Ascending aorta (tissue), 2 donors: ENCODE data around the gene ARHGAP10. TPM values are rescaled to one million over a fixed set of nuclear protein-coding genes. Genes with fewer than 3 reads are reported as not detected.

ENCODE experiments used
- DNase-seq, 2 donors: peaks; one replicate each; pipeline ENCODE4 v3.0.0-alpha.2; 2019; ENCODE audit warnings: low spot score in 2 of 2
- H3K27ac ChIP-seq, 2 donors: fragments of 200-600 bp; sonication (generic); one replicate each; pipeline ENCODE4 v1.5.1; 2016 to 2017; ENCODE audit warnings: mild to moderate bottlenecking in 1 of 2
- H3K27me3 ChIP-seq: fragments of 200-600 bp; sonication (generic); one replicate; pipeline ENCODE4 v1.5.1; 2017
- H3K36me3 ChIP-seq, 2 donors: fragments of 200-600 bp; sonication (generic); one replicate each; pipeline ENCODE4 v1.5.1; 2016
- H3K4me1 ChIP-seq, 2 donors: fragments of 200-600 bp; sonication (generic); one replicate each; pipeline ENCODE4 v1.5.1; 2016 to 2017; ENCODE audit warnings: mild to moderate bottlenecking in 1 of 2
- H3K4me3 ChIP-seq, 2 donors: fragments of 200-600 bp; sonication (generic); one replicate each; pipeline ENCODE4 v1.5.1; 2016 to 2017; ENCODE audit warnings: mild to moderate bottlenecking in 1 of 2
- H3K9me3 ChIP-seq, 2 donors: fragments of 200-600 bp; sonication (generic); one replicate each; pipeline ENCODE4 v1.5.1; 2016
- CTCF ChIP-seq, 3 experiments: fragments of 200-600 bp in 2 of 3; fragments of 450-650 bp in 1 of 3; sonication (generic) in 2 of 3; IDR thresholded peaks; one replicate each; pipeline ENCODE4 v1.5.1; 2016 to 2019; ENCODE audit warnings: antibody characterized with exemption in 3 of 3, mild to moderate bottlenecking in 1 of 3, moderate library complexity in 1 of 3
- intact Hi-C: fragments of 100-400 bp; cut with DNase I; formaldehyde crosslinking; loops from one replicate; pipeline ENCODE4 v1.15.1; 2023
- total RNA-seq: library from RNA; depleted of rRNA; stranded (reverse); fragments of >200 nt; gene quantifications from one replicate; pipeline ENCODE4 v1.1.0, GENCODE V29; 2016

Gene ARHGAP10
- total RNA-seq, 1 donor from 2014 or later, result 77.3 TPM

- TF ChIP-seq CTCF (IDR thresholded peaks at IDR 0.05), result no peak
- Histone ChIP-seq H3K9me3 (no peaks in the 10 kb centered on the region), H3K27me3 (no peaks in the 10 kb centered on the region), H3K4me3 (no peak overlapping the region), H3K4me1 (no peaks in the 10 kb centered on the region), H3K36me3 (peaks cover 0 to 22% of the 10 kb centered on the region in 2 donors), H3K27ac (no peak overlapping the region)
- no peak for DNase-seq
- intact Hi-C loops, result no loop called here
Measured at GRCh38 chr4:148114436-148114835, 382.5 kb downstream of the ARHGAP10 start.

- no peaks in the 10 kb centered on the region for H3K4me1 ChIP-seq
- intact Hi-C loops, result no loop called here
- no peak for DNase-seq
- H3K27ac ChIP-seq, result no peak overlapping the region
- no peaks in the 10 kb centered on the region for H3K27me3 ChIP-seq
- no peak overlapping the region for H3K4me3 ChIP-seq
- no peaks in the 10 kb centered on the region for H3K9me3 ChIP-seq
- H3K36me3 ChIP-seq, result peaks cover 0 to 26% of the 10 kb centered on the region in 2 donors
- TF ChIP-seq CTCF (IDR thresholded peaks at IDR 0.05), result no peak
Measured at GRCh38 chr4:148116264-148116663, 384.4 kb downstream of the ARHGAP10 start.

GRCh38 chr4:148116969-148117368 lies 385.1 kb downstream of the ARHGAP10 start:
- H3K27ac ChIP-seq, result no peak overlapping the region
- peaks cover 0 to 26% of the 10 kb centered on the region in 2 donors for H3K36me3 ChIP-seq
- DNase-seq, result no peak
- H3K27me3 ChIP-seq, result no peaks in the 10 kb centered on the region
- no peaks in the 10 kb centered on the region for H3K4me1 ChIP-seq
- no peaks in the 10 kb centered on the region for H3K9me3 ChIP-seq
- no peak overlapping the region for H3K4me3 ChIP-seq
- intact Hi-C loops, result no loop called here
- TF ChIP-seq CTCF (IDR thresholded peaks at IDR 0.05), result no peak

GRCh38 chr4:148118179-148118578 lies 386.3 kb downstream of the ARHGAP10 start:
- Histone ChIP-seq H3K27me3 (no peaks in the 10 kb centered on the region), H3K4me1 (no peaks in the 10 kb centered on the region), H3K9me3 (peaks cover 4 to 11% of the 10 kb centered on the region in 2 donors), H3K36me3 (peaks cover 0 to 26% of the 10 kb centered on the region in 2 donors), H3K4me3 (no peak overlapping the region), H3K27ac (no peak overlapping the region)
- intact Hi-C loops, result no loop called here
- no peak for DNase-seq
- TF ChIP-seq CTCF (IDR thresholded peaks at IDR 0.05), result no peak

GRCh38 chr4:148118633-148119032 lies 386.7 kb downstream of the ARHGAP10 start:
- no peak for DNase-seq
- Histone ChIP-seq H3K36me3 (peaks cover 0 to 21% of the 10 kb centered on the region in 2 donors), H3K4me3 (no peak overlapping the region), H3K27me3 (no peaks in the 10 kb centered on the region), H3K9me3 (peaks cover 5 to 14% of the 10 kb centered on the region in 2 donors), H3K27ac (no peak overlapping the region), H3K4me1 (no peaks in the 10 kb centered on the region)
- intact Hi-C loops, result no loop called here
- TF ChIP-seq CTCF (IDR thresholded peaks at IDR 0.05), result no peak

GRCh38 chr4:148120216-148120615 lies 388.3 kb downstream of the ARHGAP10 start:
- DNase-seq, result no peak
- H3K27ac ChIP-seq, result no peak overlapping the region
- H3K4me3 ChIP-seq, result no peak overlapping the region
- H3K9me3 ChIP-seq, result peaks cover 5 to 29% of the 10 kb centered on the region in 2 donors
- H3K4me1 ChIP-seq, result no peaks in the 10 kb centered on the region
- intact Hi-C loops, result no loop called here
- no peak for TF ChIP-seq CTCF (IDR thresholded peaks at IDR 0.05)
- peaks cover 0 to 17% of the 10 kb centered on the region in 2 donors for H3K36me3 ChIP-seq
- no peaks in the 10 kb centered on the region for H3K27me3 ChIP-seq
